ENCODE measurements around the gene CGREF1. TPM values are rescaled to one million over a fixed set of nuclear protein-coding genes. Genes with fewer than 3 reads are reported as not detected.

CGREF1 gene
- polyA plus RNA-seq, 4 donors, result 3.8 to 7.8 (median 4.5) TPM

GRCh38 chr2:27133905-27134780 lies 15.2 kb upstream of the CGREF1 start, which contains the start of gene PREB:
TSS of gene PREB (minus strand) at chr2:27134636. CDS start at chr2:27134421, 215 bp downstream.
- Histone ChIP-seq H3K9me3 (ENCODE audit: control insufficient read depth in 2 of 2, insufficient read depth in 1 of 2, low read depth in 1 of 2, low read length in 1 of 2) (no peaks in the 10 kb centered on the region), H3K27me3 (ENCODE audit: control insufficient read depth in 3 of 3, insufficient read depth in 3 of 3, low read length in 3 of 3) (no peaks in the 10 kb centered on the region), H3K27ac (ENCODE audit: low read depth in 1 of 3, low read length in 2 of 3) (peak within 1 kb of the TSS; percentile 65 to 90 (median 70)), H3K36me3 (ENCODE audit: control insufficient read depth in 3 of 3, insufficient read depth in 2 of 3, low read depth in 1 of 3, low read length in 3 of 3) (peaks cover 9 to 41% (median 11%) of the 10 kb centered on the region in 3 donors), H3K4me3 (ENCODE audit: low read depth in 1 of 3, low read length in 3 of 3) (peak within 1 kb of the TSS; percentile 80 to 91 (median 89)), H3K4me1 (ENCODE audit: control insufficient read depth in 3 of 3, insufficient read depth in 2 of 3, low read depth in 1 of 3, low read length in 2 of 3) (peaks cover 3 to 9% (median 7%) of the 10 kb centered on the region in 3 donors)
- DNase-seq, result peak; percentile 97 to 98
- 0 to 1% (median 0%) methylated on average over 83 to 86 of the region's 86 CpGs for WGBS, 3 donors
- no peak for FAIRE-seq

GRCh38 chr2:27133195-27133875 lies 14.4 kb upstream of the CGREF1 start:
- no peaks in the 10 kb centered on the region for H3K27me3 ChIP-seq (ENCODE audit: control insufficient read depth in 3 of 3, insufficient read depth in 3 of 3, low read length in 3 of 3)
- peak overlapping the region; percentile 80 to 91 (median 89) for H3K4me3 ChIP-seq (ENCODE audit: low read depth in 1 of 3, low read length in 3 of 3)
- 24 to 39% (median 30%) methylated on average over 14 of the region's 14 CpGs for WGBS, 3 donors
- no peaks in the 10 kb centered on the region for H3K9me3 ChIP-seq (ENCODE audit: control insufficient read depth in 2 of 2, insufficient read depth in 1 of 2, low read depth in 1 of 2, low read length in 1 of 2)
- FAIRE-seq, result no peak
- H3K36me3 ChIP-seq (ENCODE audit: control insufficient read depth in 3 of 3, insufficient read depth in 2 of 3, low read depth in 1 of 3, low read length in 3 of 3), result peaks cover 9 to 45% (median 11%) of the 10 kb centered on the region in 3 donors
- H3K4me1 ChIP-seq (ENCODE audit: control insufficient read depth in 3 of 3, insufficient read depth in 2 of 3, low read depth in 1 of 3, low read length in 2 of 3), result peaks cover 3 to 9% (median 7%) of the 10 kb centered on the region in 3 donors
- peak; percentile 26 to 45 for DNase-seq
- H3K27ac ChIP-seq (ENCODE audit: low read depth in 1 of 3, low read length in 2 of 3), result peak overlapping the region in 1 of 3 donors; percentile 90

GRCh38 chr2:27131429-27131828 lies 12.5 kb upstream of the CGREF1 start:
- Histone ChIP-seq H3K36me3 (ENCODE audit: control insufficient read depth in 3 of 3, insufficient read depth in 2 of 3, low read depth in 1 of 3, low read length in 3 of 3) (peaks cover 9 to 45% (median 11%) of the 10 kb centered on the region in 3 donors), H3K27me3 (ENCODE audit: control insufficient read depth in 3 of 3, insufficient read depth in 3 of 3, low read length in 3 of 3) (no peaks in the 10 kb centered on the region), H3K4me3 (ENCODE audit: low read depth in 1 of 3, low read length in 3 of 3) (no peak overlapping the region), H3K9me3 (ENCODE audit: control insufficient read depth in 2 of 2, insufficient read depth in 1 of 2, low read depth in 1 of 2, low read length in 1 of 2) (no peaks in the 10 kb centered on the region), H3K27ac (ENCODE audit: low read depth in 1 of 3, low read length in 2 of 3) (no peak overlapping the region), H3K4me1 (ENCODE audit: control insufficient read depth in 3 of 3, insufficient read depth in 2 of 3, low read depth in 1 of 3, low read length in 2 of 3) (peaks cover 3 to 12% (median 7%) of the 10 kb centered on the region in 3 donors)
- 67 to 86% (median 79%) methylated on average over 11 of the region's 11 CpGs for WGBS, 3 donors
- no peak for DNase-seq
- no peak for FAIRE-seq

- no peak overlapping the region for H3K4me3 ChIP-seq (ENCODE audit: low read depth in 1 of 3, low read length in 3 of 3)
- no peaks in the 10 kb centered on the region for H3K9me3 ChIP-seq (ENCODE audit: control insufficient read depth in 2 of 2, insufficient read depth in 1 of 2, low read depth in 1 of 2, low read length in 1 of 2)
- H3K4me1 ChIP-seq (ENCODE audit: control insufficient read depth in 3 of 3, insufficient read depth in 2 of 3, low read depth in 1 of 3, low read length in 2 of 3), result peaks cover 3 to 16% (median 7%) of the 10 kb centered on the region in 3 donors
- peaks cover 9 to 45% (median 11%) of the 10 kb centered on the region in 3 donors for H3K36me3 ChIP-seq (ENCODE audit: control insufficient read depth in 3 of 3, insufficient read depth in 2 of 3, low read depth in 1 of 3, low read length in 3 of 3)
- FAIRE-seq, result no peak
- no peak for DNase-seq
- WGBS, 3 donors, result 91 to 96% (median 93%) methylated on average over 10 of the region's 10 CpGs
- H3K27me3 ChIP-seq (ENCODE audit: control insufficient read depth in 3 of 3, insufficient read depth in 3 of 3, low read length in 3 of 3), result no peaks in the 10 kb centered on the region
- no peak overlapping the region for H3K27ac ChIP-seq (ENCODE audit: low read depth in 1 of 3, low read length in 2 of 3)
These were observed 11.5 kb upstream of the CGREF1 start for GRCh38 chr2:27130396-27130795.

- no peaks in the 10 kb centered on the region for H3K9me3 ChIP-seq (ENCODE audit: control insufficient read depth in 2 of 2, insufficient read depth in 1 of 2, low read depth in 1 of 2, low read length in 1 of 2)
- 71 to 80% (median 76%) methylated on average over 11 of the region's 11 CpGs for WGBS, 3 donors
- no peak for FAIRE-seq
- no peak for DNase-seq
- H3K4me3 ChIP-seq (ENCODE audit: low read depth in 1 of 3, low read length in 3 of 3), result no peak overlapping the region
- H3K36me3 ChIP-seq (ENCODE audit: control insufficient read depth in 3 of 3, insufficient read depth in 2 of 3, low read depth in 1 of 3, low read length in 3 of 3), result peaks cover 9 to 45% (median 11%) of the 10 kb centered on the region in 3 donors
- no peak overlapping the region for H3K27ac ChIP-seq (ENCODE audit: low read depth in 1 of 3, low read length in 2 of 3)
- peaks cover 0 to under 1% (median 0%) of the 10 kb centered on the region in 3 donors for H3K27me3 ChIP-seq (ENCODE audit: control insufficient read depth in 3 of 3, insufficient read depth in 3 of 3, low read length in 3 of 3)
- peaks cover 3 to 18% (median 7%) of the 10 kb centered on the region in 3 donors for H3K4me1 ChIP-seq (ENCODE audit: control insufficient read depth in 3 of 3, insufficient read depth in 2 of 3, low read depth in 1 of 3, low read length in 2 of 3)
These were observed 10.0 kb upstream of the CGREF1 start for GRCh38 chr2:27128668-27129571.

- Histone ChIP-seq H3K9me3 (ENCODE audit: control insufficient read depth in 2 of 2, insufficient read depth in 1 of 2, low read depth in 1 of 2, low read length in 1 of 2) (no peaks in the 10 kb centered on the region), H3K36me3 (ENCODE audit: control insufficient read depth in 3 of 3, insufficient read depth in 2 of 3, low read depth in 1 of 3, low read length in 3 of 3) (peaks cover 9 to 43% (median 11%) of the 10 kb centered on the region in 3 donors), H3K4me3 (ENCODE audit: low read depth in 1 of 3, low read length in 3 of 3) (no peak overlapping the region), H3K4me1 (ENCODE audit: control insufficient read depth in 3 of 3, insufficient read depth in 2 of 3, low read depth in 1 of 3, low read length in 2 of 3) (peaks cover under 1 to 16% (median 2%) of the 10 kb centered on the region in 3 donors), H3K27me3 (ENCODE audit: control insufficient read depth in 3 of 3, insufficient read depth in 3 of 3, low read length in 3 of 3) (peaks cover 0 to 3% (median 0%) of the 10 kb centered on the region in 3 donors), H3K27ac (ENCODE audit: low read depth in 1 of 3, low read length in 2 of 3) (no peak overlapping the region)
- DNase-seq, result no peak
- FAIRE-seq, result no peak
- WGBS, 3 donors, result 86 to 90% (median 88%) methylated on average over 9 of the region's 9 CpGs
These were observed 9.1 kb upstream of the CGREF1 start for GRCh38 chr2:27127883-27128667.

- Histone ChIP-seq H3K27ac (ENCODE audit: low read depth in 1 of 3, low read length in 2 of 3) (peak overlapping the region in 1 of 3 donors; percentile 25), H3K4me1 (ENCODE audit: control insufficient read depth in 3 of 3, insufficient read depth in 2 of 3, low read depth in 1 of 3, low read length in 2 of 3) (peaks cover 0 to 12% (median 0%) of the 10 kb centered on the region in 3 donors), H3K36me3 (ENCODE audit: control insufficient read depth in 3 of 3, insufficient read depth in 2 of 3, low read depth in 1 of 3, low read length in 3 of 3) (peaks cover 5 to 25% (median 9%) of the 10 kb centered on the region in 3 donors), H3K9me3 (ENCODE audit: control insufficient read depth in 2 of 2, insufficient read depth in 1 of 2, low read depth in 1 of 2, low read length in 1 of 2) (no peaks in the 10 kb centered on the region), H3K4me3 (ENCODE audit: low read depth in 1 of 3, low read length in 3 of 3) (no peak overlapping the region), H3K27me3 (ENCODE audit: control insufficient read depth in 3 of 3, insufficient read depth in 3 of 3, low read length in 3 of 3) (peaks cover 0 to 9% (median 0%) of the 10 kb centered on the region in 3 donors)
- 17 to 48% (median 29%) methylated on average over 5 of the region's 5 CpGs for WGBS, 3 donors
- FAIRE-seq, result no peak
- peak; percentile 60 to 63 for DNase-seq
These were observed 7.4 kb upstream of the CGREF1 start for GRCh38 chr2:27126252-27126710.
